Measurements from ENCODE around the gene TTLL9. TPM values are rescaled to one million over a fixed set of nuclear protein-coding genes. Genes with fewer than 3 reads are reported as not detected.

TTLL9 gene
- polyA plus RNA-seq, 3 donors, result 0.21 TPM; not detected in 2

- H3K4me3 Mint-ChIP-seq, result peak within 1 kb of the TSS; percentile 85 to 97
- H3K36me3 Mint-ChIP-seq, result no peaks in the 10 kb centered on the region
- peaks cover 31 to 38% (median 32%) of the 10 kb centered on the region in 3 donors for H3K27me3 Mint-ChIP-seq (ENCODE audit: low read depth in 3 of 3)
- Histone ChIP-seq H3K9me3 (replicated peaks in 1 of 2; ENCODE audit: control insufficient read depth in 1 of 2, insufficient read depth in 1 of 2, low read length in 2 of 2) (no peaks in the 10 kb centered on the region), H4K20me1 (ENCODE audit: insufficient read depth, low read length) (no peaks in the 10 kb centered on the region), H3K4me1 (ENCODE audit: control insufficient read depth in 1 of 2, insufficient read depth in 2 of 2, low read length in 2 of 2) (peaks cover 8% of the 10 kb centered on the region in 2 donors), H3K36me3 (replicated peaks in 1 of 2; ENCODE audit: control insufficient read depth in 1 of 2, insufficient read depth in 2 of 2, low read length in 2 of 2) (no peaks in the 10 kb centered on the region), H3K27ac (ENCODE audit: low read depth in 1 of 2, low read length in 2 of 2) (no peak within 1 kb of the TSS), H3K9ac (ENCODE audit: insufficient read depth, low read length, poor library complexity, severe bottlenecking) (no peak within 1 kb of the TSS), H3K4me3 (replicated peaks in 1 of 3; ENCODE audit: low read depth in 2 of 3, low read length in 3 of 3) (peak within 1 kb of the TSS; percentile 28 to 69 (median 41)), H2AFZ (ENCODE audit: insufficient read depth, low read depth, low read length, poor library complexity, severe bottlenecking) (no peak within 1 kb of the TSS), H3K79me2 (ENCODE audit: insufficient read depth, low read length) (no peaks in the 10 kb centered on the region), H3K4me2 (replicated peaks; ENCODE audit: extremely low read depth, low read length, poor library complexity, severe bottlenecking) (peak within 1 kb of the TSS; percentile 77), H3K27me3 (ENCODE audit: control insufficient read depth in 2 of 2, insufficient read depth in 2 of 2, low read length in 2 of 2) (peaks cover 15 to 27% of the 10 kb centered on the region in 2 donors)
- under 1% methylated on average over 22 of the region's 38 CpGs for WGBS (ENCODE audit: insufficient coverage)
- DNase-seq, result peak; percentile 26 to 62 (median 31)
- peaks cover 12% of the 10 kb centered on the region for H3K4me1 Mint-ChIP-seq
- intact Hi-C loops (cut with micrococcal nuclease), result loop anchor here in 1 of 2 donors (10.0 kb wide), 1 partner anchor 127 kb away; no protein-coding TSS in a partner anchor
- TF ChIP-seq, protein P1, sequence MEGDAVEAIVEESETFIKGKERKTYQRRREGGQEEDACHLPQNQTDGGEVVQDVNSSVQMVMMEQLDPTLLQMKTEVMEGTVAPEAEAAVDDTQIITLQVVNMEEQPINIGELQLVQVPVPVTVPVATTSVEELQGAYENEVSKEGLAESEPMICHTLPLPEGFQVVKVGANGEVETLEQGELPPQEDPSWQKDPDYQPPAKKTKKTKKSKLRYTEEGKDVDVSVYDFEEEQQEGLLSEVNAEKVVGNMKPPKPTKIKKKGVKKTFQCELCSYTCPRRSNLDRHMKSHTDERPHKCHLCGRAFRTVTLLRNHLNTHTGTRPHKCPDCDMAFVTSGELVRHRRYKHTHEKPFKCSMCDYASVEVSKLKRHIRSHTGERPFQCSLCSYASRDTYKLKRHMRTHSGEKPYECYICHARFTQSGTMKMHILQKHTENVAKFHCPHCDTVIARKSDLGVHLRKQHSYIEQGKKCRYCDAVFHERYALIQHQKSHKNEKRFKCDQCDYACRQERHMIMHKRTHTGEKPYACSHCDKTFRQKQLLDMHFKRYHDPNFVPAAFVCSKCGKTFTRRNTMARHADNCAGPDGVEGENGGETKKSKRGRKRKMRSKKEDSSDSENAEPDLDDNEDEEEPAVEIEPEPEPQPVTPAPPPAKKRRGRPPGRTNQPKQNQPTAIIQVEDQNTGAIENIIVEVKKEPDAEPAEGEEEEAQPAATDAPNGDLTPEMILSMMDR (IDR thresholded peaks at IDR 0.05), result no peak
- H3K9me3 Mint-ChIP-seq, result peaks cover 0 to 4% (median 0%) of the 10 kb centered on the region in 7 donors
- H3K27ac Mint-ChIP-seq, result no peak within 1 kb of the TSS
These were observed 97.4 kb downstream of the TTLL9 start, which contains the start of gene XKR7 for GRCh38 chr20:31967830-31968249. XKR7 (plus strand) TSS chr20:31968151; CDS start chr20:31968176, 25 bp downstream.

DNA sequence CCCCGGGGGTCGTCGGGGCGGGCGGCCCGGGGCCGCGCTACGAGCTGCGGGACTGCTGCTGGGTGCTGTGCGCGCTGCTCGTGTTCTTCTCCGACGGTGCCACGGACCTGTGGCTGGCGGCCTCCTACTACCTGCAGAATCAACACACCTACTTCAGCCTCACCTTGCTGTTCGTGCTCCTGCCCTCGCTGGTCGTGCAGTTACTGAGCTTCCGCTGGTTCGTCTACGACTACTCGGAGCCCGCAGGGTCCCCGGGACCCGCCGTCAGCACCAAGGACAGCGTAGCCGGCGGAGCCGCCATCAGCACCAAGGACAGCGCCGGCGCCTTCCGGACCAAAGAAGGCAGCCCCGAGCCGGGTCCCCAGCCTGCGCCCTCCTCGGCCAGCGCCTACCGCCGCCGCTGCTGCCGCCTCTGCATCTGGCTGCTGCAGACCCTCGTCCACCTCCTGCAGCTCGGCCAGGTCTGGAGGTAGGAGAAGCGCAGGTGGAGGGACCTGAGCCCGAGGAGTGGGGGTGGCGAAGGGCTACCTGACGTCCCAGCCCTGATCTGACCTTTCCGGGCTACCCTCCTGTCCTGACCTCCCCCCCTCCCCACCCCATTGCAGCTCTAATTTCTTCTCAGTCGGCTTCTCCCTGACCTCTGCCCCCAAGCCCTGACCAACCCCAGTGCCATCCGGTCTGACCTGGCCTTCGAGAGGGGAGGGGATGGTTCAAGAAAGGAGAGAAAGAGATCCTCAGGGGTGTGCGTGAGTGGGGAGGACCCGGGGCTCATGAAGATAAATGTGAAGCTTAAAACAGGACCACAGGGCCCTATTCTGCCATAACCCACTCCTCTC, 98.1 kb downstream of the TTLL9 start:
- Mint-ChIP-seq H3K4me3 (peak overlapping the region; percentile 85 to 97), H3K27me3 (ENCODE audit: low read depth in 3 of 3) (peaks cover 28 to 39% (median 32%) of the 10 kb centered on the region in 3 donors), H3K9me3 (peaks cover 0 to 4% (median 0%) of the 10 kb centered on the region in 7 donors), H3K4me1 (peaks cover 12% of the 10 kb centered on the region), H3K27ac (no peak overlapping the region), H3K36me3 (no peaks in the 10 kb centered on the region)
- peak overlapping the region; percentile 77 for H3K4me2 ChIP-seq (replicated peaks; ENCODE audit: extremely low read depth, low read length, poor library complexity, severe bottlenecking)
- TF ChIP-seq, protein P1 (IDR thresholded peaks at IDR 0.05), result no peak
- no peaks in the 10 kb centered on the region for H3K36me3 ChIP-seq (replicated peaks in 1 of 2; ENCODE audit: control insufficient read depth in 1 of 2, insufficient read depth in 2 of 2, low read length in 2 of 2)
- H3K27me3 ChIP-seq (ENCODE audit: control insufficient read depth in 2 of 2, insufficient read depth in 2 of 2, low read length in 2 of 2), result peaks cover 15 to 27% of the 10 kb centered on the region in 2 donors
- no peak overlapping the region for H3K27ac ChIP-seq (ENCODE audit: low read depth in 1 of 2, low read length in 2 of 2)
- no peaks in the 10 kb centered on the region for H3K79me2 ChIP-seq (ENCODE audit: insufficient read depth, low read length)
- DNase-seq, result peak; percentile 62 to 65 (median 64)
- no peaks in the 10 kb centered on the region for H4K20me1 ChIP-seq (ENCODE audit: insufficient read depth, low read length)
- intact Hi-C loops (cut with micrococcal nuclease), result loop anchor here in 1 of 2 donors (10.0 kb wide), 1 partner anchor 126 kb away; no protein-coding TSS in a partner anchor
- H3K4me3 ChIP-seq (replicated peaks in 1 of 3; ENCODE audit: low read depth in 2 of 3, low read length in 3 of 3), result peak overlapping the region; percentile 28 to 69 (median 41)
- H3K4me1 ChIP-seq (ENCODE audit: control insufficient read depth in 1 of 2, insufficient read depth in 2 of 2, low read length in 2 of 2), result peaks cover 8% of the 10 kb centered on the region in 2 donors
- H2AFZ ChIP-seq (ENCODE audit: insufficient read depth, low read depth, low read length, poor library complexity, severe bottlenecking), result no peak overlapping the region
- H3K9me3 ChIP-seq (replicated peaks in 1 of 2; ENCODE audit: control insufficient read depth in 1 of 2, insufficient read depth in 1 of 2, low read length in 2 of 2), result no peaks in the 10 kb centered on the region
- 2% methylated on average over 42 of the region's 57 CpGs for WGBS (ENCODE audit: insufficient coverage)
- H3K9ac ChIP-seq (ENCODE audit: insufficient read depth, low read length, poor library complexity, severe bottlenecking), result no peak overlapping the region

Data from CD14-positive monocyte (primary cell).